ACHN (cell line): Measurements from ENCODE around the gene CDK10.
A peak's percentile ranks its signal among the peaks of the same experiment; 100 is the strongest.

Experiments
- DNase-seq: peaks from one replicate; pipeline ENCODE4 v3.0.0-alpha.2; 2015
- in situ Hi-C: cut with HindIII; loops from 2 replicates; pipeline ENCODE4 v1.10.0; 2017; ENCODE audit warnings: low sequenced_read_pairs, low pct_ligation_motif_present, low pct_unique_long_range_greater_than_20kb

Gene CDK10, protein sequence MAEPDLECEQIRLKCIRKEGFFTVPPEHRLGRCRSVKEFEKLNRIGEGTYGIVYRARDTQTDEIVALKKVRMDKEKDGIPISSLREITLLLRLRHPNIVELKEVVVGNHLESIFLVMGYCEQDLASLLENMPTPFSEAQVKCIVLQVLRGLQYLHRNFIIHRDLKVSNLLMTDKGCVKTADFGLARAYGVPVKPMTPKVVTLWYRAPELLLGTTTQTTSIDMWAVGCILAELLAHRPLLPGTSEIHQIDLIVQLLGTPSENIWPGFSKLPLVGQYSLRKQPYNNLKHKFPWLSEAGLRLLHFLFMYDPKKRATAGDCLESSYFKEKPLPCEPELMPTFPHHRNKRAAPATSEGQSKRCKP

DNA sequence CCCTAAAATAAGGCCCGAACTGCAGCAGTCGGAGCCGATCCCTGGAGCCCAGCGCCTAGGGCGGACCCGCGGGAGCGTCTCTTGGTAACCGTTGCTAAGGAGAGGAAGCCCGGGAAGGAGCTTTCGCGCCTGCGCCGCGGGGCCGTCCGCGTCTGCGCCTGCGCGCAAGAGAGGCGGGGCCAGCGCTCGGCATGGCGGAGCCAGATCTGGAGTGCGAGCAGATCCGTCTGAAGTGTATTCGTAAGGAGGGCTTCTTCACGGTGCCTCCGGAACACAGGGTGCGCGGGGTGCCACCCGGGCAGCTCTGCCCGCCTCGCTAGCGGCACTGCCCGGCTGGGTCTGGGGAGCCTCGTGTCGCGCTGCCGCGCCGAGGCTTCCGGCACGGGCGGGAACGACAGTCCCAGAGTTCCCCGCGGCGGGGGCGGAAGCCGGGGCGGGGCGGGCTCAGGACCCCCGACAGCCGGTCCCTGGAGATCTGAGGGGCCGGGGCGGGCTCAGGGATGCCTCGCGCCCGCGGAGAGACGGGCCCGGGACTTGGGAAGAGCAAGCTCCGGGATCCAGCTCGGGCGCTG is at the start of gene CDK10:
TSS of gene CDK10 (plus strand) at position 170 of the 572 bp plus-strand sequence. CDS start at position 192, 22 bp downstream.
- in situ Hi-C loops, result no loop called here
- DNase-seq, result peak; percentile 95

DNA sequence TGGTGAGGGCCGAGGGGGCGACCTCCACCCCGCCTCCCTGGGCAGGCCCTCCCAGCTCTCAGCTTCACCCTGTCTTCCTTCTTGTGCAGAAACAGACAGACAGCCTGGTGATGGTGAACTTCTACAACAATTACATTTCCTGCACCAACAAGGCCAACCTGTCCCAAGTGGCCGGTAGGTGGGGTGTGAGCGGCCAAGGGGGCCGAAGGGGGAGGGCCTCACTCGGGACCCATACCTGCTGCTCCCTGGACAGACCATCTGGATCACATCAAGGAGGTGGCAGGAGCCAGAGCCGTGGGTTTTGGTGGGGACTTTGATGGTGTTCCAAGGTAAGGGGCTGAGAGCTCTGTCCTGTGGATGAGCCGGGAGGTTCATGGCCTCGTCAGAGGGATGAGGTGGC is 49.1 kb upstream of the CDK10 start:
- DNase-seq, result no peak
- in situ Hi-C loops, result no loop called here

DNA sequence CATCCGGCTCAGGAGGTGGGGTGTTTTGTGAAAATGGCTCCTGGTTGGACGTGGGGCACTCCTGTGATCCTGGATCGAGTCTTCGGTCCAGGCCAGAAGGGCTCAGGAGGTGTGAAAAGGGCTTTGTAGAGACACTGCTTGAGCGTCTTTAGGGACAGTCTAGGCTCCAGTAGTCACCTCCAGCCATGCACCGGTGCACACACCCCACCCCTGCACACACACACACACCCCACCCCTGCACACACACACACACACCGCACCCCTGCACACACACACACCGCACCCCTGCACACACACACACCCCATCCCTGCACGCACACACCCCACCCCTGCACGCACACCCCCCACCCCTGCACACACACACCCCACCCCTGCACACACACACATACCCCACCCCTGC is 48.0 kb upstream of the CDK10 start:
- in situ Hi-C loops, result no loop called here
- no peak for DNase-seq

DNA sequence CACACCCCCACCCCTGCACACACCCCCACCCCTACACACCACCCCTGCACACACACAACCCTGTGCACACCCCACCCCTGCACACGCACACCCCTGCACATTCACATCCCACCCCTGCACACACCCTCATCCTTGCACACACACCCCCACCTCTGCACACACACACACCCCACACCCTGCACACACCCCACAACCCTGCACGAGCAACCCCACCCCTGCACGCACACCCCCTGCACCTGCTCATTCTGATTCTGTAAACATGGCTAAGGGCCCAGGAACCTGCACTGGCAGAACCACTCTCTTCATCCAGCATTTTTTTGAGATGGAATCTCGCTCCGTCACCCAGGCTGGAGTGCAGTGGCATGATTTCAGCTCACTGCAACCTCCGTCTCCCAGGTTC is 47.1 kb upstream of the CDK10 start:
- no peak for DNase-seq
- in situ Hi-C loops, result no loop called here

DNA sequence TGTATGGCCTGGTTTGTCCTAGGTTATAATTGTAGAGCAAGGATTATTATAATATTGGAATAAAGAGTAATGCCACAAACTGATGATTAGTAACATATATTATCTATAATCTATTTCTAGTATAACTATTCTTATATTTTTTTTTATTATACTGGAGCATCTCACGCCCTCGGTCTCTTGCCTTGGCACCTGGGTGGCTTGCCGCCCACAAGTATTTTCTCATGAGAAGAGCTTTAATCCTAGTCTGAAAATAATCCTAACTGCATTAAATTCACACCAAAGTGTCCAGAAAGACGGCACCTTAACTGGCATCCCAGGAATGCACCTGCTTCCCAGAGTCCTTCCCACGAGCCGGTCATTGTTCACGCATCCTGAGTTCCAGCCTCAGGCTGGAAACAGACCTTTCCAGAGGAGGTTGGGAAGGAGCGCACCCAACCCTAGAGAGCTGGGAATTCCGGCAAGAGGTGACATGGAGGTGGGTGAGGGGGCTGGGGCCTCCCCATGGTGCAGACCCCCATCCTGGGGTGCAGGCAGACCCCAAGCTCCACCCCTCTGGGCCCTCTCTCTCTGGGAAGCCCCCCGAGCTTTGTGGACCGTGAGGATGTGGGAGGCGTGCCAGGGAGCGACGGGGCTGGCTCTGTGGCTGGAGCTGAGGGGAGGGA is 44.9 kb upstream of the CDK10 start:
- DNase-seq, result peak; percentile 36
- in situ Hi-C loops, result no loop called here

DNA sequence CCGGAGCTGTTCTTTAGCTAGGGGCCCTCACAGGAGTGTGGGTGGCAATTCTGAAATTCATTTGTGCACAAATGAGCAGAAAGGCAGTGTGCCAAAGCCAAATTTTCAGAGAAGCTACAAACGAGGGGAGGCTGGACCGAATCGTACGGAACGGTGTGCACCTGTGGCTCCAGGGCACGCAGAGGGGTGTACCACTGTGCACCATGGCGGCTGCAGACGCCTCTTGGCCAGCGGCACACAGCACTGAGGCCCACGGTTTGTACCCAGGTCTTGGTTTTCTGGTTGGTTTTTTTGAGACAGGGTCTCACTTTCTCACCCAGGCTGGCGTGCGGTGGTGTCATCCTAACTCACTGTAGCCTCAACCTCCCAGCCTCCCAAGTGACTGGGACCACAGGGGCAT is 43.9 kb upstream of the CDK10 start:
- no peak for DNase-seq
- in situ Hi-C loops, result no loop called here

DNA sequence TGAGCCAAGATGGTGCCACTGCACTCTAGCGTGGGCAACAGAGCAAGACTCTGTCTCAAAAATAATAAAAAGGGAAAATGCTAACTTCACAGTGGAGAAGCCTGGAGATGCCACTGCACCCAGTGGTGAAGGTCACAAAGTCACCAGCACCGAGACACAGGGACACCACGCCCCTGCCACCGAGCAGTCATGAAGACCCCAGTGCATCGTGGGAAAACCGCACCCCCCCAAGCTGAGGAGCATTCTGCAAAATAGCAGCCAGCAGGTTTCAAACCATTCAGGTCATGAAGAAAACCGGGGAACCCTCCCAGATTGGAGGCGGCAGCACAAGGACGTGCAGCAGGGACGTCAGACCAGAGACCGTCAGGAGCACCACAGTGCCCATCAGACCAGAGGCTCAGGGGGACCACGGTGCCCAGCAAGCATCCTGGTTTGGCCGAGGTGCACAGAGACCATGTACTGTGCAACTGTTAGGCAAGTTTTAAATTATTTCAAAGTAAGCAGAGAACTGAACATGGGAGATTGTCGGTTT is 42.7 kb upstream of the CDK10 start:
- no peak for DNase-seq
- in situ Hi-C loops, result no loop called here

DNA sequence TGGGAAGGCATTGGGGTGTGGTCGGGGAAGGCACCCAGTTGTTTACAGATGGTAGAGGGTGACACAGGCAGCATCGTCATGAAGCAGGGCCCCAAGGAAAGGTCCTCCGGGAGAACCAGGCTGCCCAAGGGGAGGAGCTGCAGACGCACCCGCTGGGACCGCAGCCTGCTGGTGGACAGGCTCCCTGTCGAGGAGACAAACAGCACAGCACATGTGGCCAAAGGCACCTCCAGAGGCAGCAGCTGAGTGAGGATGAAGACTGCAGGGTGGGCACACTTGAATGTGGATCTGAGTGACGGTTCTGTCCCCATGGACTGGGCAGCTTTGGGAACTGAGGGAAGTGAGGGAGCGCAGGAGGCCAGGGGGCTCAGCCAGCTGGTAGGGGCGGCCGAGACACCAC is 41.4 kb upstream of the CDK10 start:
- DNase-seq, result no peak
- in situ Hi-C loops, result no loop called here

DNA sequence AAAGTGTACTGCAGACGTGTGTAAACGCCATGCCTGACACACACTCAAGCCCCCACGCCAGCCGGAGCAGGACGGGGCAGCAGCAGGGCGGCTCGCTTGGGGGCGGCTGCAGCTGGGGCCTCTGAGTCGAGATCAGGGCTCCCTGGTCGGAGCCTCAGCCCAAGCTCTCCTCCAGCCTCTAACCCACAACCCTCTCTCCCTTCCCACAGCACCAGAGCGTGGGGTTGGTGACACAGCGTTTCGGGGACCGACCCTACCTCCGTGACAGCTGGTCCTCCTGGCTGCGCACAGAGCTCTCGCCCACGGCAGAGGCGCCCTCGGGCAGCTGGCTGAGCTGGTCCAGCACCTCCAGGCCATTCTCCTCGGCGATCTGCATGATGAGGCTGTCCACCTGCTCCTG is 40.2 kb upstream of the CDK10 start:
- in situ Hi-C loops, result no loop called here
- DNase-seq, result no peak

DNA sequence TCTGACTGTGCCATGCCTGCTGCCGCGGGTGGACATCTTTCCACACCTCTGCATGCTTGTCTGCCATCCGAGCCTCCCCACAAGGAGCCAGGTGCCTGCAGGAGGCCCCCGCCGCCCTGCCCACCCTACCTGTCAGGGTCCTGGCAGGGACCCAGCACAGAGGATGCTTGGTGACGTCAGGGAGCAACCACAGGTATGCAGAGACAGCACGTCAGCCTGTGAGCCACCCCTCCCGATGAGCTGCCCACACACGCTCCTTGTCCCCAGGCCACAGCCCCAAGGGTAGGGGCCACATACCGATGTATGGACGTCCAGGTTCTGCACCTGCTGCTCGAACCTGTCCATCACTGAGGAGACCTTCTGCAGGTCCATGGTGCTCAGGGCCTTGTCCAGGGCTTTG is 39.6 kb upstream of the CDK10 start:
- no peak for DNase-seq
- in situ Hi-C loops, result no loop called here

DNA sequence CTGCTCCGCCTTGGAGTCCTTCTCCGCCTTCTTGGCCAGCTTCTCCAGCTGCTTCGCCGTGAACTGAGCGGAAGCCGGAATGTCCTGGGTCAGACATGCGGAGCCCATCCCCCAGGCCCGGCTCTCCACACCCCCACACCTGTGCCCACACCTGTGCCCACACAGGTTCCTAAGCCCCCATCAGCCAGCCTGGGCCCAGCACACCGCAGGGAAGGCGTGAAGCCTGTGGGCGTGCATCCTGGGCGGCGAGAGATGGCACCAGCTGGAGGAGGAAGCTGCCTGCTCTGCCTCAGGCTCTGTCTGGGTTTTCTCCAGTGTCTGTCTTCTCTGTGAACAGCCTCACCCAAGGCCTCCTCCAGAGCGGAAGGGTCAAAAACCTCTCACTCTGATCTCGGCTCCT is 34.9 kb upstream of the CDK10 start:
- in situ Hi-C loops, result no loop called here
- DNase-seq, result no peak

DNA sequence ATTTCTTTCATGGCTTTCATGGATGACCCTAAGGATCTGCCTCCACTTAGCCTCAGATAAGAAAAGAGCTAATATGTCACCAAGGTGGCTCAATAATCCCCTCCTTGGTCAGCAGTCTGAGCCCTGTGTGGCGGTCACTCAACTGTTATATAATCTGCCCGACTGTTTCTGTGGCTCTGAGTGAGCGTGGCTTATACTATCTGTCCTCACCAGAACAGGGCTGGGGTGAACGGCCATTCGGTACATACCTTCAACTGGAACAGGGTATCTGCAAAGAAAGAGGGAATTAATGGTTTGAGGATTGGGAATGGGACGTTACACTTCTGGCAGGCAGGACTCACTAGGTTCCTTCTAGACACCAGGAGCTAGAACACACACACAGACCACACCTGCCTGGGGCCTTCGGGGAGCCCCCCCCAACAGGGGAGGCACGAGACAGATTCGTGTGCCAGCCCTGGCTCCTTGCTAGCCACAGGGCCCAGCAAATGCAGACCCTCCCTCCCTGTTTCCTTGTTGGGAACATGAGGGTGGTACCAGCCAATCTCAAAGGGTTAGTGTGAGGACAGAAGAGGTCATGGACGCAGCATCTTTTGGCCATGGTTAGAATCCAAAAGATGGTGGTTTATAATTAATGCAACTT is 32.7 kb upstream of the CDK10 start:
- in situ Hi-C loops, result no loop called here
- DNase-seq, result no peak

DNA sequence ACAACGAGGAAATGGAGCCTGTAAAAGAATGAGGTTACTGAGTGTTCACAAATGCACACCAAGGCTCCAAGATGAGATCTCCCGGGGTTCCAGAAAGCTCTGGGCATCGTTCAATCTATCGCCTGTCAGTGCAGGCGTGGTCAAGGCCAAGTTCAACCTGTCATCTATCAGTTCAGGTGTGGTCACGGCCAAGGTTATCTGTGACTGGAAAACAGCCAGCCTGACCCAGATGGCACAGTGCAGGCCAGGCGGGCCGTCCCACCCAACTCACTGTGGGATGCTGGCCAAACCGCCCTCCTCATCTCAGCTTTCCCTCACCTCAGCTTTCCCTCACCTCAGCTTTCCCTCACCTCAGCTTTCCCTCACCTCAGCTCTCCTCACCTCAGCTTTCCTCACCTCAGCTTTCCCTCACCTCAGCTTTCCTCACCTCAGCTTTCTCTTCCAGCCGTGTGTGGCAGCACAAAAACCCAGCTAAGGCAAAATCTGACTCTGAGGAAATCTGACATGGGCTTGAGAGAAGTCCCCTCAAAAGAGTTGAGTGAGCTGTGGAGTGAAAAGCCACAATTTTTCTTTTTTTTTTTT is 31.3 kb upstream of the CDK10 start:
- DNase-seq, result no peak
- in situ Hi-C loops, result no loop called here

DNA sequence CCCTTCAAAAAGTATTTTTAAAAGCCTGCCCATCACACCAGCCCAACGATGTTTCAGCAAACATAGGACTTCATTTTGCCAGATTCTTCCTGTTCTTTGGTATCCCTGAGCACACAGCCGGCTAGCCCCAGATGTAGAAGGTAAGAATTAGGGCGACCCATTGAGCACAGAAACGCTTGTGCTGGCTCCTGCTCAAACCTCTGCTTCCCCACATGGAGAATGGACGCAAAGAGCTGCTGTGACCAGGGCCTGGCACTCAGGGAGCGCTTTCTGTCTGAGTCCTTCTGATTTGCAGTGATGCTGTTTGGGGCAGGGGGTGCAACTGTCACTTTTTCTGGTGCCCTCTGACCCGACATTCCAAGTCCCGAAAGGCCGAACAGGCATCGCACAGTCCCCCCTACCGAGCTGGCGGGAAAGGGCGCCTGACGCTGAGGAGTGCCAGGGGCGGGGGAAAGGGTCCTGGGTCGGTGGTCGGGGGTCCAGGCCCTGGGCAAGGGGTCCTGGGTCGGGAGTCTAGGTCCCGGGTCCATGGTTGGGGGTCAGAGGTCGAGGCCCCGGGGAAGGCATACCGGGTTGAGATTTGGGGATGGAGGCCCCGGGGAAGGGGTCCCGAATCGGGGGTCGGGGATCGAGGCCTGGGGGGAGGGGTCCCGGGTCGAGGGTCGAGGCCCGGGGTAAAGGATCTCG is 29.9 kb upstream of the CDK10 start:
- in situ Hi-C loops, result no loop called here
- DNase-seq, result no peak

DNA sequence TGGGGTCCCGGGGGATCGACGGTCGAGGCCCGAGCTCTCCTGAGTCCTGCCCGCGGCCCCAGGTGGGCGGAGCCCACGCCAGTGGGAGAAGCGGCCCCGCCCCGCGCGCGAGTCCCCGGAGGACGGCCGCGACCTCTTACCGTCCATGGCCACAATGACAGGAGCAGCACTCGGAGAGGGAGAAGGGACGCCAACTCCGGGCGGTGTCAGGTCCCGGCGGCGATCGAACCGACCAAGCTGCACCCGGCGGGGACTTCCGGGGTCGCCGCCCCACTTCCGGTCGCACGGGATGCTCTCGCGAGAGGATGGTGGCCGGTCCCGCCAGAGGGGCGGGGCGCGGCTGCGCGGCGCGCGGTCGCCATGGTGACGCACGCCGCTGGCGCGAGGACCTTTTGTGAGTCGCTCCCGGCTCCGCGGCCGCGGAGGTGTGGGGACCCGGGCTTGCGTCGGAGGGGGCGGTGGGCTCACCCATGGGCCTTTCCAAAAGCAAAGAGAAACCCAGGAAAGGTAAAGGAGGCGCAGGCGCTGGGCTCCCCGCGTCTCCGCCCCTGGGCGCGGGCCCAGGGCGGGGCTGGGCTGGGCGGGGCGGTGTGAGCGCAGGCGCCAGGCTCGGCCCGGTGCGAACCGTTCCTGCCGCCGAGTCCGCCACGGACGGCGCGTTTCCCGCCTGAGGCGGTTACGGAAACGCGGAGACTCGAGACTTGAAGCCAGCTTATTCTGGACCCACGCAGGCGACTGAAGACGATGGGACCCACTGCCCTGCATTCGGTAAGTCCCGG is 28.9 kb upstream of the CDK10 start, which contains the start of the genes CHMP1A and SPATA33:
TSS of gene CHMP1A (minus strand) at position 267 of the 779 bp plus-strand sequence. CDS start at position 147, 120 bp downstream.
TSS of gene SPATA33 (plus strand) at position 395 of the 779 bp plus-strand sequence. CDS start at position 471, 76 bp downstream.
- in situ Hi-C loops, result no loop called here
- DNase-seq, result peak; percentile 93

DNA sequence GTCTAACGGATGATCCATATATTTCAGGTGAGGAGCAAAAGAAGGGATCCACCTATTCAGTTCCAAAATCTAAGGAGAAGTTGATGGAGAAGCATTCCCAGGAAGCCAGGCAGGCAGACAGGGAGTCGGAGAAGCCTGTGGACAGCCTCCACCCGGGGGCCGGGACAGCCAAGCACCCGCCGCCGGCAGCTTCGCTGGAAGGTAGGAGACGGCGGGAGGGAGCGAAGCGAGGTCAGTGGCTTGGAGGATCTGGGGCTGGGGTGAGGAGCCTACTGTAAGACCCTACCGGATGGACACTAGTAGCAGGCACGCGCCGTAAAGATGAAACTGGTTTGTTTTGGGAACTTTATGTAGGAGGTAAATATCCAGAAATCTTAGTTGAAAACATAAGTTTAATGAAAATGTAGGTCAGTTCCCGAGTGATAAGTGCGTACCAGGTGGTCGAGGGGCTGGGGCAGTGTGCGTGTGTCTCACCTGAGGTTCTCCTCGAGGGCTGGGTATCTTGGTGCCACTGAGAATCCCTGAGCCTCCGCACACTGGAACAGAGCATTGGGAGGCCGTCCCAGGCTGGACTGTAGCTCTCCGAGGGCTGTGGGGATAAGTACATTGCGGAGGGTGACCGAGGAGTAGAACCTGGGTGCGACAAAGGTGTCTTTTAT is 28.1 kb upstream of the CDK10 start:
- in situ Hi-C loops, result no loop called here

DNA sequence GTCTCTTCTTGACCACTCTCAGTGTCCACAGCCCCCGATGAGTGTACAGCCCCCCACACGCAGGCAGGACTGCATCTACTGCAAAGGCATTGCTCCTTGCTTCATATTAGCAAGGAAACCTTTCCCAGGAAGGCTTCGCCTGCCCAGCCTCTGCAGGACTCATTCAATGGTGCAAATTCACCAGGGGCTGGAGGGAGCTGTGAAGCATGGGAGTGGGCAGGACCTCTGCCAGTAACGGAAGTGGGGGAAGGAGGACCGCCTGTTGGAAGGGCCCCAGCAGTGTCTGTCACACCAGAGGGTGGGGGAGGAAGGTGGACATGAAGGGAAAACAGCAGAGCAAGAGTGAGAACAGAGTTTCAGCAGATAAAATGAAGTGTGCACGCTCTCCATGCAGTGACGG is 26.3 kb upstream of the CDK10 start:
- in situ Hi-C loops, result no loop called here
- no peak for DNase-seq

More for the DNA sequence above, 28.1 kb upstream of the CDK10 start:
- DNase-seq, result peak; percentile 34
